HG03521 (cell line): ENCODE measurements around the gene DBF4.
"Not testable (repeated sequence)": the region's sequence is repeated elsewhere in the genome, so short reads cannot be mapped to it uniquely, and the experiment has no call there.

Source experiments
- ATAC-seq: cut with Tn5 transposase; IDR thresholded peaks from one replicate; pipeline ENCODE4 v1.9.1; 2021; ENCODE audit warnings: mild to moderate bottlenecking, moderate library complexity; ENCODE audit not compliant: unreplicated experiment

DBF4 gene

DNA sequence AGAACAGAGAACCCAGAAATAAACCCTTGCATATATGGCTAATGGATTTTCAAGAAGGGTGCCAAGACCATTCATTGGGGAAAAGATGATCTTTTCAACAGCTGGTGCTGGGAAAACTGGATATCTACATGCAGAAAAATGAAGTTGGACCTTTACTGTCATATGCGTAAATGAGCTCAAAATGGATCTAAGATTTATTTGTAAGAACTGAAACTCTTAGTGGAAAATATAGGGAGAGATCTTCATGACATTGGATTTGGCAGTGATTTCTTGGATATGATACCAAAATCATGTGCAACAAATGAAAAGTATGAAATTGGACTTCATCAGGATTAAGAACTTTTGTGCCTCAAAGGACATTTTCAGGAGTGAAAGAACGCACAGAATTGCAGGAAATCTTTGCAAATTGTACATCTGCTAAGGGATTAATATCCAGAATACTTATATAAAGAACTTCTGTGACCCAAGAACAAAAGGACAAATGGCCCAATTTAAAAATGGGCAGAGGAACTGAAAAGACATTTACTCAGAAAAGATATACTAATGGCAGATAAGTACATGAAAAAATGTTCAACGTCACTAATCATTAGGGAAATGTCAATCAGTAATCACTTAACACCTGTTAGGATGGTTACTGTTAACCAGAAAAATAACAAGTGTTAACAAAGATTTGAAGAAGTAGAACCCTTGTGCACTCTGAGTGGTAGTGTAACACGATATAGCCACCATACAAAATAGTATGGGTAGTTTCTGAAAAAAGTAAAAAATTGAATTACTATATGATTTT, 6.1 kb downstream of the DBF4 start:
- no peak for ATAC-seq

DNA sequence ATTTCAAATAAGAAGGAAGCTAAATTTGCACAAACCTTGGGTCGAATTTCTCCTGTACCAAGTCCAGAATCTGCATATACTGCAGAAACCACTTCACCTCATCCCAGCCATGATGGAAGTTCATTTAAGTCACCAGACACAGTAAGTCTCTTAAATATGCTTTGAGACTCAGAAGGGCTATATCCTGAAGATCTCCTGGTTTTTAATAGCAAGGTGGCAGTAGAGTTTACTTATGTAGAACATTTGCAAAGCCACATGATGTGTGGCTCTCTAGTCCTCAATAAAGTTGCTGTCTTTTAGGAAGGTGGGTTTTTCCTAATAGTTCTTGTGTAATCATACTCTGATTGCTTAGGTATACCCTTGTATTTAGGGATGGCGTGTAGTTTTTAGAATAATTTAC, 8.7 kb downstream of the DBF4 start:
- no peak for ATAC-seq

DNA sequence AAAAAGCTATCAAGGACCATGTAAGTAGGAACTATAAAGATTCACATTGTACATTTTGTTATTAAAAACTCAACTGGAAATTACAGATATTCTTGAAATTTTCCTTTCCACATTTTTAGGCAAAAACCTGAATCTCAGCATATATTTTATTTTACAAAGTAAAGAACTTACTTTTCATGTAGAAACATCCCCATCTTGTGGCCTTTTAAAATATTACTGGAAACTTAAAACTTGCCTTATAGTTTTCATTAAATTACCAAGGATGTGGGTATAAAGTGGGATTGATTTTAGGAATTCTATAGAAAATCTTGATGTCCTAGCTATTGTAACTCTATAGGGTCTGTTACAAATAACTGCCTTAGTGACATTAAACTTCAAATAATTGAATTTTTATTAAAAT, 10.6 kb downstream of the DBF4 start:
- no peak for ATAC-seq

DNA sequence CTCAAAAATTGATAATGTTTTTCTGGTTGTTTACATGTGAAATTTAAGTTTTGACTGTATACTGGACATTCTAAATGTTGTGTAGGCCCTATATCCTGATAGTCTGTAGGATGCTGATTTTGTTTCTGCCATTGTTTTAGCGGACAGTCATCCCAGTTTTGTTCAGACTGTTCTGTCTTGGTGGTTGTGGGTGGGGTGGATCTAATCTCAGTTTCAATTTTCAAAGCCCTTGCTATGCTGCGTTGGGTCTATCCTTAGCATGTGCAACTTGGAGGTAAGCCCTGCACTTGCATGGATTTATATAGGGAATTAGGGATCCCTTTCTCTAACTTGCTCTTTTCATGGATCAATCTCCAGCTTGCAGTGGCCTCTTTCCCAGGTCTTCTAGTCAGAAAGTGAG, 19.1 kb downstream of the DBF4 start:
- no peak for ATAC-seq

DNA sequence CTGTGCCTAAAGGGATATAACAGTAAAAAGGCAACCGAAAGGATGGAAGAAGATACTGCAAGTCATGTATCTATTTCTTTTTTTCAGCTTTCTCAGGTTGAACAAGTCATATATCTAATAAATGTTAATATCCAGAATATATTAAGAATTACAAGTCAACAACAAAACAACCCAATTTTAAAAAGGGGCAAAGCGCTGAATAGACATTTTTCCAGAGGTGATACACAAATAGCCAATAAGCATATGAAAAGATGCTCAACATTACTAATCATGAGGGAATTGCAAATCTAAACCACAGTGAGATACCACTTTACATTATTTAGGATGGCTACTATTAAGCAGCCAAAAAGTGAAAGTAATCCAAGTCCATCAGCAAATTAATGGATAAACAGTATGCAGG, 23.0 kb downstream of the DBF4 start:
- ATAC-seq, result no peak

DNA sequence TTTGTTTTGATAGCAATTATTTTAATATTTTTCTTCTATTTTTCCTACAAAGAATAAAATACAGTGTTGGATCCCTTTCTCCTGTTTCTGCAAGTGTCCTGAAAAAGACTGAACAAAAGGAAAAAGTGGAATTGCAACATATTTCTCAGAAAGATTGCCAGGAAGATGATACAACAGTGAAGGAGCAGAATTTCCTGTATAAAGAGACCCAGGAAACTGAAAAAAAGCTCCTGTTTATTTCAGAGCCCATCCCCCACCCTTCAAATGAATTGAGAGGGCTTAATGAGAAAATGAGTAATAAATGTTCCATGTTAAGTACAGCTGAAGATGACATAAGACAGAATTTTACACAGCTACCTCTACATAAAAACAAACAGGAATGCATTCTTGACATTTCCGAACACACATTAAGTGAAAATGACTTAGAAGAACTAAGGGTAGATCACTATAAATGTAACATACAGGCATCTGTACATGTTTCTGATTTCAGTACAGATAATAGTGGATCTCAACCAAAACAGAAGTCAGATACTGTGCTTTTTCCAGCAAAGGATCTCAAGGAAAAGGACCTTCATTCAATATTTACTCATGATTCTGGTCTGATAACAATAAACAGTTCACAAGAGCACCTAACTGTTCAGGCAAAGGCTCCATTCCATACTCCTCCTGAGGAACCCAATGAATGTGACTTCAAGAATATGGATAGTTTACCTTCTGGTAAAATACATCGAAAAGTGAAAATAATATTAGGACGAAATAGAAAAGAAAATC, 31.0 kb downstream of the DBF4 start:
- not testable (repeated sequence) for ATAC-seq

DNA sequence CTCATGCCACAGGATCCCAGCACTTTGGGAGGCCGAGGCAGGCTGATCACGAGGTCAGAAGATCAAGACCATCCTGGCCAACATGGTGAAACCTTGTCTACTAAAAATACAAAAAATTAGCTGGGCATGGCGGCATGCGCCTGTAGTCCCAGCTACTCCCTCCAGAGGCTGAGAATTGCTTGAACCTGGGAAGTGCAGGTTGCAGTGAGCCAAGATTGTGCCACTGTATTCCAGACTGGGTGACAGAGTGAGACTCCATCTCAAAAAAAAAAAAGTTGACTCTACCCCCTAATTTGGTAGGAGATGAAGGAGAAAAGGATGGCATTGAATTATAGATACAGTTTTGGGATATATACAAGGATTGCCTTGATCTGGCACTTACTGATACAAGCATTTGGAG, 32.5 kb downstream of the DBF4 start:
- not testable (repeated sequence) for ATAC-seq

DNA sequence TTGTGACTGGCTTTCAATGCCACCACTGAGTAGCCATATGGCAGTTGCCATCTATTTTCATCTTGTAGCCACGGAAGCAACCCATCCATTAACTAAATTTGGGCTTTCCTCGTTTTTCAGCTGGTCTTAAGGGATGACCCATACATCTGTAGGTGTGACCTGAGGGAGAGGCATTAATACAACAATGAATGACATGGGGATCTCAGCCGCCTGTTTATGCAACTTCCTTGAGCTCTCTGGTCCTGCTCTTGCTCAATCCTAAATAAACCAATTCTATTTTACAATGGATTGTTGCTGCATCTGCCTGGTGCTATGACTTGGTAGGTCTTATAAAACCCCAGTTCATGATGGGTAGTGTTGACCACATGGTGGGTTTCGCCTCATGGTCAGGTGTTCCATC, 35.8 kb downstream of the DBF4 start:
- ATAC-seq, result no peak

DNA sequence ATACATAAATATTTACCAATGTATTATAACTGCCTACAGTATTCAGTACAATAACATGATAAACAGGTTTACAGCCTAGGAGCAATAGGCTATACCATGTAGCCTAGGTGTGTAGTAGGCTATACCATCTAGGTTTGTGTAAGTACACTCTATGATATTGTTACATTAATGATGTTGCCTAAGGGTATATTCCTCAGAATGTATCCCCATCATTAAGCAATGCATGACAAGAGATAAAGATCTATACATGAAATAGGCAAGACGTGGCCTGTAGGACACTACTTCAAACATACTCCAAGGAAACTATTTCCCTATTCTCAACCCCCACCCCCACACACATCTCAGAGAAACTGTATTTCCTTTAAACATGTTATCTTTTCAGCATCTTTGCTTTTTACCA, 42.4 kb downstream of the DBF4 start:
- no peak for ATAC-seq

DNA sequence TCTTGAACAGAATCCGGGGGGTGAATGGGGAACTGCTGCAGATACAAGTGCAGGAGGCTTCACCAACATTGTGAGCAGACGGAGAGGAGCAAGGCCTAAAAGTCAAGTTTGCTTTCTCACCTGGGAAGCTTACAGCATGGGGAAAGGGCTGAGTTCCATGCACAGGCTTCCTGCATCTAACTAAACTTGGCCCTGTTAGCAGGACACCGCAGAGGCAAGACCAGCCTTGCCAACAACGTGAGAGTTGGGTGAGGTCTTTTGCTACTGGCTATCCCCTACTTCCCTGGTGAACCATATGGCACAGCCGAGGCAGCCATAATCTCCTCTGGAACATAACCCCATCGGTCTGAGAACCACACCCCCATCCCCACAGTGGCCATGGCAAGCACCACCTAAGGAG, 43.6 kb downstream of the DBF4 start:
- ATAC-seq, result no peak

DNA sequence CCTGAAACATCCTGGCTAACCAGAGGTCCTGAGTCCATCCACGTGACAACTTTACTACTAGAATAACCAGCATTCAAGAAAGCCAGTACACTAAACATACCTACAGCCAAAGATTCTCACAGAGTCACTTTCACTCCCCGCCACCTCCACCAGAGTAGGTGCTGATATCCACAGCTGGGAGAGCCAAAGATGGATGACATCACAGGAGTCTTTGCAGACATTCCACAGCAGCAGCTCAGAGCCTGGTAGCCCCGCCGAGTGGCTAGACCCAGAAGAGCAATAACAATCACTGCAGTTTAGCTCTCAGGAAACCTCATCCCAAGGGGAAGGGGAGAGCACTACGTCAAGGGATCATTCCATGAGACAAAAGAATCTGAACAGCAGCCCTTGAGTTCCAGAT, 44.3 kb downstream of the DBF4 start:
- ATAC-seq, result no peak

DNA sequence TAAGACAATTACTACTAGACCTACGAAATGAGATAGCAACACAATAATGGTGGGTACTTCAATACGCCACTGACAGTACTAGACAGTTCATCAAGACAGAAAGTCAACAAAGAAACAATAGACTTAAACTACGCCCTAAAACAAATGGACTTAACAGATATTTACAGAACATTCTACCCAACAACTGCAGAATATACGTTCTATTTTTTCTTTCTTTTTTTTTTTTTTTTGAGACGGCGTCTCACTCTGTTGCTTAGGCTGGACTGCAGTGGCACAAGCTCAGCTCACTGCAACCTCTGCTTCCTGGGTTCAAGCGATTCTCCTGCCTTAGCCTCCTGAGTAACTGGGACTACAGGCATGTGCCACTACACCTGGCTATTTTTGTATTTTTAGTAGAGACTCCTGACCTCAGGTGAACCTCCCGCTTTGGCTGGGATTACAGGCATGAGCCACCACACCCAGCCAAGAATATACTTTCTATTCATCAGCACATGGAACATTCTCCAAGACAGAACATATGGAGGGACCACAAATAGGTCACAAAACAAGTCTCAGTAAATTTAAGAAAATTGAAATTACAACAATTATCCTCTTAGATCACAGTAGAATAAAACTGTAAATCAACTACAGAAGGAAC, 46.6 kb downstream of the DBF4 start:
- not testable (repeated sequence) for ATAC-seq

DNA sequence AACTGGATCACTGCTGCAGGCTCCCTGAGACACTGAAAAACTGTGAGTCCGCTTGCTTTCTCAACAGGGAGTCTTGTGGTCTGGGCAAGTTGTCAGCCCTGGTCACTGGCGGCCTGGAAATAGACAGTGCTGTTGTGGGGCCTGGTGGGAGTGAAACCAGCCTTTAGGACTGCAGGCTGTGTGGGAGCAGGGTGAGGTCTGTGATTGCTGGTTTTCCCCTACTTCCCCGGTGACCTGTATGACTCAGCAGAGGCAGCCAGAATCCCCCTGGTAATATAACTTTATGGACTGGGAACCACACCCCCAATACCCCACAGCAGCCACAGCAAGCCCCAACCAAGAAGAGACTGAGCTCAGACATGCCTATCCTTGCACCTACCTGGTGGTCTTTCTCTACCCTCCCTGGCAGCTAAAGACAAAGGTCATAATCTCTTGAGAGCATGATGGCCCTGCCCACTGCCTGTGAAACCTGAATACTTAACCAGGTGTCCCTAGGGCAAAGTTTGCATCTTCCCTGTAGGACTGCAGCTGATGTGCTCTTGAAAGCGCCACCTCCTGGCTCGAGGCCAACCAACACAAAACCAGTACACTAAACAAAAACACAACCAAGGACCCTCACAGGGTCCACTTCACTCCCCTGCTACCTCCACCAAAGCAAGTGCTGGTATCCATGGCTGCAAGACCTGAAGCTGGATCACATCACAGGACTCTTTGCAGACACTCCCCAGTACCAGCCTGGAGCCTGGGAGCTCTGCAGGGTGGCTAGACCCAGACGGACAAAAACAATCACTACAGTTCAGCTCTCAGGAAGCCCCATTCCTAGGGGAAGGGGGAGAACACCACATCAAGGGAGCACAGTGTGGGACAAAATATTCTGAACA, 50.5 kb downstream of the DBF4 start:
- peak; percentile 95 for ATAC-seq

DNA sequence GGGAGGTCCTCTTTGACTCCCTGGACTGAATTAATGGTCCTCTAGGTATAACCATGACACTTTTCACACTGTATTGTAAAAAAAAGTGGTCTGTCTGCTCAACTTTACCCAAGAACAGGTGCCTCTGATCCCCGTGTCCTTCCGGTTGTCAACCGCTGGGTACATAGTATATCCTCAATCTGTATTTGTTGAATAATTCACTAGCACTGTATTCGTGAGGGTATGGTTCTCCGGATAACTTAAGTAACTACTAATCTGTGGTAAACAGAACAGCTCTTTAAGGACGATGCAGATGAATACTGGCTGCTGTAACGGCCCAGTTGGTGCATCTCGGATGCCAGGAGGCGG, 57.3 kb downstream of the DBF4 start:
- ATAC-seq, result peak; percentile 10

DNA sequence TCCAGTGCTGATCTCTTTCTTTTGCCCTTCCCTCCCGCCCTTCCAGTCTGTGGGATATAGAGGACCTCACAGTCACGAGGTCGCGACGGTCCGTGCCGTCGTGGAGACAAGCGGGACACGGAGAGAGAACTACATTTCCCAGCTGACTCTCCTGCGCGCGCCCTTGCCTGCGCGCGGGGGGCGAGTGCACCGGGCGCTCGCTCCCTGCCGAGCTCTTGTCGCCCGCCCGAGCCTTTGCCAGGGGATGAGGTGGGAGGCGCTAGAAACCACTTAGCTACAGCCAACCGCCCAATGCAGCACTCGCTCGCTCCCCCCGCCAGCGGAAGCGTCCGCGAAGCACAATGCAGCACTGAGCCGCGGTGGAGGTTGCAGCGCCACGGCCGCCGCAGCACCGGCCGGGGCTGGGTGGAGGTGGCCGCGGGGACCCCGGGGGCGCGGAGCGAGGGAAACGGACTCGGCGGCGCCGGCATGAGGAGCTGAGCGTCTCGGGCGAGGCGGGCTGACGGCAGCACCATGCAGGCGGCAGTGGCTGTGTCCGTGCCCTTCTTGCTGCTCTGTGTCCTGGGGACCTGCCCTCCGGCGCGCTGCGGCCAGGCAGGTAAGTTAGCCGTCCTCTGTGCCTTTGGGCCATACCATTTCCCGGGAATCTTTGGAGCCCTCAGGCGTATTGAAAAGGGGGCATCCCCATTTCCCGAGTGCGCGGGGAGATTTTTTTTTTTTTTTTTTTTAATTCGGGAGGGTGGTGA, 57.8 kb downstream of the DBF4 start, which contains the start of gene ADAM22:
TSS of gene ADAM22 (plus strand) at position 299 of the 746 bp plus-strand sequence. CDS start at position 514, 215 bp downstream.
- peak; percentile 95 for ATAC-seq

DNA sequence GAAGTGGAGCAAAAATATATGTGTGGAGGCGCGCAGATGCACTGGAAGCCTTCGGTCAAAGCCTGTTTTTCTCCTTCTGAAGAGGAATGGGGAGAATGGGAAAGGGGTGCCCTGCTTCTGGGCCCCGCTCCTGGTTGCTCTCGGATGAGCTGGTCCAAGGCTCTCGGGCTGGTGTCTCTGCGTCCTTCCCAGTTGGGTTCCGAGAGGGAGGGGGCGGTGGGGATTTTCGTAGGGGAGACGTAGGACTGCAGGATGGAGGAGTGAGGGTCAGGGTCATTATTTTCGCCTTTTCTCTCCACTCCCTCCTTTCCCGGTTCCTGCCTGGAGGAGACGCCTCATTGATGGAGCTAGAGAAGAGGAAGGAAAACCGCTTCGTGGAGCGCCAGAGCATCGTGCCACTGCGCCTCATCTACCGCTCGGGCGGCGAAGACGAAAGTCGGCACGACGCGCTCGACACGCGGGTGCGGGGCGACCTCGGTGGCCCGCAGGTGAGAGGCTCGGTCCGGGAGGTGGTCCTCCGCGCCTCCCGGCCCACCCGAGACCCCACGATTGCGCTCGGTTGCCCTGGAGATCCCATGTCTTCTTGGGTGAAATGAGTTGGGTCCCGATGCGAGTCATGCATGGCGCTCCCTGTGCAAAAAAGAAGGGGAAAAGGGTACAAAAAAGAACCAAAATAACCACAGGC, 58.5 kb downstream of the DBF4 start:
- peak; percentile 0 for ATAC-seq

DNA sequence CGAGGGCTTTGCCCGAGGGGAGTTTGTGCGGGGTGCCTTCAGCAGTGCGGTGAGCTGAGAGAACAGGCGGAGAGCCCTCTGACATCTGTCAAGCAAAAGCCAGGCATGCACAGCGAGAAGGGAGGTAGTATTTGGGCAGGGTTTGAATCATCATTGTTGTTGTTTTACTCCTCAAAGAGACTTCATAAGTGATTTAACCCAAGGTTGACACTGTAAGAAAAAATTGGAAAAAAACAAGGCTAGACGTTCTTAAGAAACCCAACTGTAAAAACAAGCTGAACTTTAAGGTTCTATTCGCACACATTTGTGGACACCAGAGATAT, 59.1 kb downstream of the DBF4 start:
- ATAC-seq, result no peak

DNA sequence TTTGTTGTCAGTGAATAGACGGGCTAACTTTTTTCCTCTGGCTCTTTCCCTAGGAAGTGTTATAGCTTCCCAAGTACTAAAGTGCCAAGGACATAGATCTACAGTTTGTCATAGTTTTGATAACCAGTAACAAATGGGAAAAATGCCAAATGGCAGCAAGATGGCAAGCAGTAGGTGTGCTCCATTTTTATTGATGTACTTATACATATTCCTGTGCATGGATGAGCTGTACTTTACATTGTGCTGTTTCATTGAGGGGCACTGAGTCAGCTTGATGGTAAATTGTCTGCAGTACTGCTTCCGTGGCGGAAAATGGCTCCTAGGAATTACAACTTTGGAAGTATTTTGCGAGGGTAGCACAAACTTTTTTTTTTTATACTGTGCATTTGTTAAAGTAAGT, 64.8 kb downstream of the DBF4 start:
- ATAC-seq, result no peak

DNA sequence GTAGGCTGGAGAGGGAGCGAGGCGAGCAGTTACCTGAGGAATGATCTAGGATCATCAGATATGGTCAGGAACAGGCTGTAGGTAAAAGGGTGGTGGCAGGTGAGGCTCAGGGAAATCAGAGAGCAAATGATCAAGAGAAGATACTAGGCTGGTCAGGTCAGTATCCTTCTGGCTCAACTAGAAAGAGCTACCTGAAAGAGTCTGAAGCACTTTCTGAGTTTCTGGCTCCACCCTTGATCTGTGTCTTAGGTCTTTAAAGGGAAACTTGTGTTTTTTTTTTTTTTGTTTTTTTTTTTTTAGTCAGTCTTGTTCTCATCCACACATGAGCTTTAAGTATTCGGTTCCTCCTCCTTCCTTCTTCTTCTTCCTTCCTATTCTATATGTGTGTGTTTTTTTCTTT, 68.3 kb downstream of the DBF4 start:
- ATAC-seq, result no peak

DNA sequence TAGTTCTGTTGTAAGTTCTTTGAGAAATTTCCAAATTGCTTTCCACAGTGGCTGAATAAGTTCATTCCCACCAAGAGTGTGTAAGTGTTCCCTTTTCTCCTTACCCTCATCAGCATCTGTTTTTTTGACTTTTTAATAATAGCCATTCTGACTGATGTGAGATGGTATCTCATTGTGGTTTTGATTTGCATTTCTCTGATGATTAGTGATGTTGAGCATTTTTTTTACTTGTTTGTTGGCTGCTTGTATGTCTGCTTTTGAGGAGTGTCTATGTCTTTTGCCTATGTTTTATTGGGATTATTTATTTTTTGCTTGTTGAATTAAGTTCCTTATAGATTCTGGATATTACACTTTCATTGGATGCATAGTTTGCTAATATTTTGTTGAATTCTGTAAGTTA, 69.6 kb downstream of the DBF4 start:
- ATAC-seq, result not testable (repeated sequence)
